Measurements from ENCODE around the gene PCSK1.

Gene PCSK1

GRCh38 chr5:96433066-96433447 is at the start of gene PCSK1:
TSS of gene PCSK1 (minus strand) at chr5:96433248. CDS start at chr5:96433042, 206 bp downstream.
- peak within 1 kb of the TSS; percentile 62 for H3K9ac ChIP-seq (ENCODE audit: low read depth, low read length)

GRCh38 chr5:96481867-96482266 is 48.8 kb upstream of the PCSK1 start:
- Histone ChIP-seq H3K9ac (ENCODE audit: low read depth, low read length) (no peak overlapping the region), H3K36me3 (ENCODE audit: insufficient read depth, low read length) (no peaks in the 10 kb centered on the region), H3K9me3 (ENCODE audit: control insufficient read depth, insufficient read depth, low read length) (no peaks in the 10 kb centered on the region), H3K4me1 (ENCODE audit: insufficient read depth, low read length) (no peaks in the 10 kb centered on the region)

More at GRCh38 chr5:96433066-96433447, at the start of gene PCSK1:
- H3K4me1 ChIP-seq (ENCODE audit: insufficient read depth, low read length): peaks cover 9% of the 10 kb centered on the region; the same call in 1 of the 2 replicates
- H3K9me3 ChIP-seq (ENCODE audit: control insufficient read depth, insufficient read depth, low read length): no peaks in the 10 kb centered on the region
- H3K36me3 ChIP-seq (ENCODE audit: insufficient read depth, low read length): no peaks in the 10 kb centered on the region

GRCh38 chr5:96481009-96481786 is 48.1 kb upstream of the PCSK1 start:
- Histone ChIP-seq H3K9ac (ENCODE audit: low read depth, low read length) (no peak overlapping the region), H3K4me1 (ENCODE audit: insufficient read depth, low read length) (no peaks in the 10 kb centered on the region), H3K9me3 (ENCODE audit: control insufficient read depth, insufficient read depth, low read length) (no peaks in the 10 kb centered on the region), H3K36me3 (ENCODE audit: insufficient read depth, low read length) (no peaks in the 10 kb centered on the region)

GRCh38 chr5:96478983-96479382 is 45.9 kb upstream of the PCSK1 start:
- Histone ChIP-seq H3K36me3 (ENCODE audit: insufficient read depth, low read length) (no peaks in the 10 kb centered on the region), H3K9me3 (ENCODE audit: control insufficient read depth, insufficient read depth, low read length) (no peaks in the 10 kb centered on the region), H3K9ac (ENCODE audit: low read depth, low read length) (no peak overlapping the region), H3K4me1 (ENCODE audit: insufficient read depth, low read length) (no peaks in the 10 kb centered on the region)

- Histone ChIP-seq H3K9ac (ENCODE audit: low read depth, low read length) (no peak overlapping the region), H3K9me3 (ENCODE audit: control insufficient read depth, insufficient read depth, low read length) (no peaks in the 10 kb centered on the region), H3K36me3 (ENCODE audit: insufficient read depth, low read length) (no peaks in the 10 kb centered on the region), H3K4me1 (ENCODE audit: insufficient read depth, low read length) (peaks cover 3% of the 10 kb centered on the region; the same call in 1 of the 2 replicates)
Measured at GRCh38 chr5:96476654-96477053, 43.6 kb upstream of the PCSK1 start.

GRCh38 chr5:96474073-96474472 is 41.0 kb upstream of the PCSK1 start:
- Histone ChIP-seq H3K9ac (ENCODE audit: low read depth, low read length) (no peak overlapping the region), H3K36me3 (ENCODE audit: insufficient read depth, low read length) (no peaks in the 10 kb centered on the region), H3K4me1 (ENCODE audit: insufficient read depth, low read length) (peaks cover 10% of the 10 kb centered on the region; the same call in 1 of the 2 replicates), H3K9me3 (ENCODE audit: control insufficient read depth, insufficient read depth, low read length) (no peaks in the 10 kb centered on the region)

GRCh38 chr5:96473155-96473554 is 40.1 kb upstream of the PCSK1 start:
- Histone ChIP-seq H3K36me3 (ENCODE audit: insufficient read depth, low read length) (no peaks in the 10 kb centered on the region), H3K4me1 (ENCODE audit: insufficient read depth, low read length) (peaks cover 10% of the 10 kb centered on the region; the same call in 1 of the 2 replicates), H3K9ac (ENCODE audit: low read depth, low read length) (no peak overlapping the region), H3K9me3 (ENCODE audit: control insufficient read depth, insufficient read depth, low read length) (no peaks in the 10 kb centered on the region)

GRCh38 chr5:96470785-96471184 is 37.7 kb upstream of the PCSK1 start:
- Histone ChIP-seq H3K9me3 (ENCODE audit: control insufficient read depth, insufficient read depth, low read length) (no peaks in the 10 kb centered on the region), H3K9ac (ENCODE audit: low read depth, low read length) (no peak overlapping the region), H3K4me1 (ENCODE audit: insufficient read depth, low read length) (peaks cover 10% of the 10 kb centered on the region; the same call in 1 of the 2 replicates), H3K36me3 (ENCODE audit: insufficient read depth, low read length) (no peaks in the 10 kb centered on the region)

GRCh38 chr5:96468956-96469355 is 35.9 kb upstream of the PCSK1 start:
- H3K9ac ChIP-seq (ENCODE audit: low read depth, low read length): no peak overlapping the region
- H3K4me1 ChIP-seq (ENCODE audit: insufficient read depth, low read length): peaks cover 10% of the 10 kb centered on the region; the same call in 1 of the 2 replicates
- no peaks in the 10 kb centered on the region for H3K36me3 ChIP-seq (ENCODE audit: insufficient read depth, low read length)
- no peaks in the 10 kb centered on the region for H3K9me3 ChIP-seq (ENCODE audit: control insufficient read depth, insufficient read depth, low read length)

- Histone ChIP-seq H3K9ac (ENCODE audit: low read depth, low read length) (no peak overlapping the region), H3K36me3 (ENCODE audit: insufficient read depth, low read length) (no peaks in the 10 kb centered on the region), H3K9me3 (ENCODE audit: control insufficient read depth, insufficient read depth, low read length) (no peaks in the 10 kb centered on the region), H3K4me1 (ENCODE audit: insufficient read depth, low read length) (no peaks in the 10 kb centered on the region)
Measured at GRCh38 chr5:96463091-96463490, 30.0 kb upstream of the PCSK1 start.

- H3K9me3 ChIP-seq (ENCODE audit: control insufficient read depth, insufficient read depth, low read length): no peaks in the 10 kb centered on the region
- no peaks in the 10 kb centered on the region for H3K4me1 ChIP-seq (ENCODE audit: insufficient read depth, low read length)
- no peak overlapping the region for H3K9ac ChIP-seq (ENCODE audit: low read depth, low read length)
- no peaks in the 10 kb centered on the region for H3K36me3 ChIP-seq (ENCODE audit: insufficient read depth, low read length)
Measured at GRCh38 chr5:96459313-96460121, 26.5 kb upstream of the PCSK1 start.

- H3K9ac ChIP-seq (ENCODE audit: low read depth, low read length): no peak overlapping the region
- no peaks in the 10 kb centered on the region for H3K36me3 ChIP-seq (ENCODE audit: insufficient read depth, low read length)
- no peaks in the 10 kb centered on the region for H3K9me3 ChIP-seq (ENCODE audit: control insufficient read depth, insufficient read depth, low read length)
- no peaks in the 10 kb centered on the region for H3K4me1 ChIP-seq (ENCODE audit: insufficient read depth, low read length)
Measured at GRCh38 chr5:96458176-96458575, 25.1 kb upstream of the PCSK1 start.

- no peaks in the 10 kb centered on the region for H3K4me1 ChIP-seq (ENCODE audit: insufficient read depth, low read length)
- H3K9me3 ChIP-seq (ENCODE audit: control insufficient read depth, insufficient read depth, low read length): no peaks in the 10 kb centered on the region
- H3K9ac ChIP-seq (ENCODE audit: low read depth, low read length): no peak overlapping the region
- no peaks in the 10 kb centered on the region for H3K36me3 ChIP-seq (ENCODE audit: insufficient read depth, low read length)
Measured at GRCh38 chr5:96455789-96456188, 22.7 kb upstream of the PCSK1 start.

- Histone ChIP-seq H3K4me1 (ENCODE audit: insufficient read depth, low read length) (no peaks in the 10 kb centered on the region), H3K36me3 (ENCODE audit: insufficient read depth, low read length) (no peaks in the 10 kb centered on the region), H3K9ac (ENCODE audit: low read depth, low read length) (no peak overlapping the region), H3K9me3 (ENCODE audit: control insufficient read depth, insufficient read depth, low read length) (no peaks in the 10 kb centered on the region)
Measured at GRCh38 chr5:96453394-96453793, 20.3 kb upstream of the PCSK1 start.

GRCh38 chr5:96447949-96448348 is 14.9 kb upstream of the PCSK1 start:
- Histone ChIP-seq H3K9me3 (ENCODE audit: control insufficient read depth, insufficient read depth, low read length) (no peaks in the 10 kb centered on the region), H3K36me3 (ENCODE audit: insufficient read depth, low read length) (no peaks in the 10 kb centered on the region), H3K9ac (ENCODE audit: low read depth, low read length) (no peak overlapping the region), H3K4me1 (ENCODE audit: insufficient read depth, low read length) (no peaks in the 10 kb centered on the region)

All from ES-I3 (cell line).